ENCODE measurements around the gene FUT3. TPM values are rescaled to one million over a fixed set of nuclear protein-coding genes. Genes with fewer than 3 reads are reported as not detected.

FUT3 gene
- total and polyA plus RNA-seq, 9 of the 15 experiments (the other 6 are each of a cell fraction or from before 2014, with no cell fraction given), result 0.09 TPM; not detected in 8

GRCh38 chr19:5814852-5815246 is 36.4 kb downstream of the FUT3 start (continued):
- TF ChIP-seq, protein P1, sequence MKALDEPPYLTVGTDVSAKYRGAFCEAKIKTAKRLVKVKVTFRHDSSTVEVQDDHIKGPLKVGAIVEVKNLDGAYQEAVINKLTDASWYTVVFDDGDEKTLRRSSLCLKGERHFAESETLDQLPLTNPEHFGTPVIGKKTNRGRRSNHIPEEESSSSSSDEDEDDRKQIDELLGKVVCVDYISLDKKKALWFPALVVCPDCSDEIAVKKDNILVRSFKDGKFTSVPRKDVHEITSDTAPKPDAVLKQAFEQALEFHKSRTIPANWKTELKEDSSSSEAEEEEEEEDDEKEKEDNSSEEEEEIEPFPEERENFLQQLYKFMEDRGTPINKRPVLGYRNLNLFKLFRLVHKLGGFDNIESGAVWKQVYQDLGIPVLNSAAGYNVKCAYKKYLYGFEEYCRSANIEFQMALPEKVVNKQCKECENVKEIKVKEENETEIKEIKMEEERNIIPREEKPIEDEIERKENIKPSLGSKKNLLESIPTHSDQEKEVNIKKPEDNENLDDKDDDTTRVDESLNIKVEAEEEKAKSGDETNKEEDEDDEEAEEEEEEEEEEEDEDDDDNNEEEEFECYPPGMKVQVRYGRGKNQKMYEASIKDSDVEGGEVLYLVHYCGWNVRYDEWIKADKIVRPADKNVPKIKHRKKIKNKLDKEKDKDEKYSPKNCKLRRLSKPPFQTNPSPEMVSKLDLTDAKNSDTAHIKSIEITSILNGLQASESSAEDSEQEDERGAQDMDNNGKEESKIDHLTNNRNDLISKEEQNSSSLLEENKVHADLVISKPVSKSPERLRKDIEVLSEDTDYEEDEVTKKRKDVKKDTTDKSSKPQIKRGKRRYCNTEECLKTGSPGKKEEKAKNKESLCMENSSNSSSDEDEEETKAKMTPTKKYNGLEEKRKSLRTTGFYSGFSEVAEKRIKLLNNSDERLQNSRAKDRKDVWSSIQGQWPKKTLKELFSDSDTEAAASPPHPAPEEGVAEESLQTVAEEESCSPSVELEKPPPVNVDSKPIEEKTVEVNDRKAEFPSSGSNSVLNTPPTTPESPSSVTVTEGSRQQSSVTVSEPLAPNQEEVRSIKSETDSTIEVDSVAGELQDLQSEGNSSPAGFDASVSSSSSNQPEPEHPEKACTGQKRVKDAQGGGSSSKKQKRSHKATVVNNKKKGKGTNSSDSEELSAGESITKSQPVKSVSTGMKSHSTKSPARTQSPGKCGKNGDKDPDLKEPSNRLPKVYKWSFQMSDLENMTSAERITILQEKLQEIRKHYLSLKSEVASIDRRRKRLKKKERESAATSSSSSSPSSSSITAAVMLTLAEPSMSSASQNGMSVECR (CRISPR knock-in tag; IDR thresholded peaks at IDR 0.05), result no peak

DNA sequence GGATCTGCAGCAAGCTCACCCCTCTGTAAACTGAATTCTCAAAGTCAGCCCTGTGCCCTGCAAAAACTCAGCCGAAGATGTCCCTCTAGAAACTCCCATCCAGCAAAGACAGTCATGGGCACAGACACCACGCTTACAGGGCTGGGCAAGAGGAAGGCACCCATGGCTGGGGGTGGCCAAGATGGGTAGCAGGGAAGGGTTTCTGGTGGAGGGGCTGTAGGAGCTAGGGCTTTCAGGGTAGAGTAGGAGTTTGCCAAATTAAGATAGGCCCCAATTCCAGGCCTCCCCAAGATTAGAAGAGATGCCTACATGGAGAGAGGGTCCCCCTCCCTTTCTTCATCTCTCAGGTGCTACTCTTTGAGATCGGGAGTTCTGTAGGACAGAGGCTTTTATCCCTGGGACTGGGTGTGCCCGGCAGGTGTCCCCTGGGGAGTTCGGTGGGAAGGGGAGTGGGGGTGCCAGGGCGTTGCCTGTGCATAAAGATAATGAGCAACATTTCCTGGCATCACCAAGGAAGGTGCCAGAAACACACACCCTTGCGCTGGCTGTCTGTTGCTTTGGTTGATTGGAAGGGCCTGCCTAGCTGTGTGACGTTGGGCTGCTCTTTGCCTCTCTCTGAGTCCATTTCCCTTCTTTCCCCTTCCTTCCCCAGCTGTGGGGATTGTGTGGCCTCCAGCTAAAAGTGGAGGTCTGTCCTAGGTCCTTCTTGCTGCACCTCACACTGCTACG is 37.0 kb downstream of the FUT3 start:
- CTCF ChIA-PET (ENCODE audit: low intra/inter-chr PET ratio), result no interaction called here
- Histone ChIP-seq H3K4me1 (replicated peaks in 1 of 2; ENCODE audit: control insufficient read depth in 2 of 2, insufficient read depth in 2 of 2, low read length in 2 of 2) (peaks cover 0 to 4% of the 10 kb centered on the region in 2 experiments; a peak in 2 of 5 replicates), H4K20me1 (replicated peaks; ENCODE audit: control insufficient read depth, insufficient read depth, low read length) (no peaks in the 10 kb centered on the region), H3K9me3 (replicated peaks; ENCODE audit: control insufficient read depth, insufficient read depth, low read depth, low read length) (no peaks in the 10 kb centered on the region), H3K4me2 (ENCODE audit: insufficient read depth, low read length) (no peak overlapping the region), H3K9me1 (ENCODE audit: control insufficient read depth, insufficient read depth, low read length) (no peaks in the 10 kb centered on the region), H3K4me3 (no peak overlapping the region), H3K79me2 (ENCODE audit: control insufficient read depth, insufficient read depth, low read length) (no peaks in the 10 kb centered on the region), H3K27ac (ENCODE audit: extremely low read depth, low read depth, low read length) (no peak overlapping the region), H3K9ac (ENCODE audit: insufficient read depth in 1 of 2, low read depth in 2 of 2, low read length in 2 of 2) (no peak overlapping the region), H3K27me3 (ENCODE audit: control insufficient read depth in 2 of 2, insufficient read depth in 2 of 2, low read length in 2 of 2) (no peaks in the 10 kb centered on the region), H3K36me3 (ENCODE audit: control insufficient read depth, insufficient read depth, low read length) (no peaks in the 10 kb centered on the region), H2AFZ (ENCODE audit: low read depth, low read length) (no peak overlapping the region)
- in situ Hi-C loops (cut with MboI) (no loop called here), intact Hi-C loops (cut with micrococcal nuclease) (no loop called here)
- 32% methylated on average over 7 of the region's 9 CpGs for WGBS (ENCODE audit: insufficient coverage, low coverage, missing lambda C conversion rate)
- DNase-seq (ENCODE audit: extremely low read depth in 1 of 4, low spot score in 3 of 4) (no peak), FAIRE-seq (no peak), ATAC-seq (no peak)
- no TSS peak for BruUV-seq (replicated peaks)
- POLR2A ChIA-PET, result interaction anchor here (1.2 to 2.0 kb wide), 2 partner anchors 10 to 14 kb away, joined by 3 to 16 read pairs; no protein-coding TSS in a partner anchor
- no peak for TF ChIP-seq CREB1 (IDR thresholded peaks at IDR 0.05)
- TF ChIP-seq CREB1 (CRISPR knock-in tag; IDR thresholded peaks at IDR 0.05), result no peak
- TF ChIP-seq ATF7 (IDR thresholded peaks at IDR 0.05), result no peak
- TF ChIP-seq XRCC3 (IDR thresholded peaks at IDR 0.05), result no peak
- no peak for TF ChIP-seq SMAD2 (IDR thresholded peaks at IDR 0.05; ENCODE audit: low read depth, low read length)
- TF ChIP-seq ZNF696 (CRISPR knock-in tag; conservative IDR thresholded peaks at IDR 0.05), result no peak
- no peak for TF ChIP-seq NFRKB (IDR thresholded peaks at IDR 0.05; ENCODE audit: low read depth)
- TF ChIP-seq YBX1 (IDR thresholded peaks at IDR 0.05), result no peak
- TF ChIP-seq ARHGAP35 (IDR thresholded peaks at IDR 0.05; ENCODE audit: partially characterized antibody), result no peak
- TF ChIP-seq RFX7 (CRISPR knock-in tag; IDR thresholded peaks at IDR 0.05), result no peak
- TF ChIP-seq FIP1L1 (IDR thresholded peaks at IDR 0.05; ENCODE audit: low read depth, low read length, poor library complexity, severe bottlenecking), result no peak
- TF ChIP-seq, protein P2, sequence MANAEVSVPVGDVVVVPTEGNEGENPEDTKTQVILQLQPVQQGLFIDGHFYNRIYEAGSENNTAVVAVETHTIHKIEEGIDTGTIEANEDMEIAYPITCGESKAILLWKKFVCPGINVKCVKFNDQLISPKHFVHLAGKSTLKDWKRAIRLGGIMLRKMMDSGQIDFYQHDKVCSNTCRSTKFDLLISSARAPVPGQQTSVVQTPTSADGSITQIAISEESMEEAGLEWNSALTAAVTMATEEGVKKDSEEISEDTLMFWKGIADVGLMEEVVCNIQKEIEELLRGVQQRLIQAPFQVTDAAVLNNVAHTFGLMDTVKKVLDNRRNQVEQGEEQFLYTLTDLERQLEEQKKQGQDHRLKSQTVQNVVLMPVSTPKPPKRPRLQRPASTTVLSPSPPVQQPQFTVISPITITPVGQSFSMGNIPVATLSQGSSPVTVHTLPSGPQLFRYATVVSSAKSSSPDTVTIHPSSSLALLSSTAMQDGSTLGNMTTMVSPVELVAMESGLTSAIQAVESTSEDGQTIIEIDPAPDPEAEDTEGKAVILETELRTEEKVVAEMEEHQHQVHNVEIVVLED (CRISPR knock-in tag; IDR thresholded peaks at IDR 0.05), result no peak
- TF ChIP-seq NBN (IDR thresholded peaks at IDR 0.05; ENCODE audit: low read depth), result no peak
- no peak for TF ChIP-seq STAT5B (CRISPR knock-in tag; IDR thresholded peaks at IDR 0.05)
- TF ChIP-seq RBM14 (IDR thresholded peaks at IDR 0.05; ENCODE audit: borderline replicate concordance, insufficient read depth, low read depth, low read length), result no peak
- TF ChIP-seq FOXJ2 (tag; IDR thresholded peaks at IDR 0.05), result no peak

All from K562 (cell line).